ENCODE results near the gene CLEC20A.

- no peak for TF ChIP-seq EZH2 (IDR thresholded peaks at IDR 0.05; ENCODE audit: low read length, missing control alignments)
- no peak for TF ChIP-seq CTCF (conservative IDR thresholded peaks at IDR 0.05 in 1 of 2, IDR thresholded peaks at IDR 0.05 in 1 of 2; ENCODE audit: low read depth in 1 of 2, low read length in 2 of 2)
Measured at GRCh38 chr1:178434360-178434759, 62.4 kb downstream of the CLEC20A start.

Data from fibroblast of lung (primary cell).